NK-92 (cell line): ENCODE measurements around the gene THAP9.

ENCODE experiments used
- DNase-seq: peaks from one replicate; lab custom pipeline; 2025; ENCODE audit not compliant: unreplicated experiment; lab: John Stamatoyannopoulos, UW

Gene THAP9

DNA sequence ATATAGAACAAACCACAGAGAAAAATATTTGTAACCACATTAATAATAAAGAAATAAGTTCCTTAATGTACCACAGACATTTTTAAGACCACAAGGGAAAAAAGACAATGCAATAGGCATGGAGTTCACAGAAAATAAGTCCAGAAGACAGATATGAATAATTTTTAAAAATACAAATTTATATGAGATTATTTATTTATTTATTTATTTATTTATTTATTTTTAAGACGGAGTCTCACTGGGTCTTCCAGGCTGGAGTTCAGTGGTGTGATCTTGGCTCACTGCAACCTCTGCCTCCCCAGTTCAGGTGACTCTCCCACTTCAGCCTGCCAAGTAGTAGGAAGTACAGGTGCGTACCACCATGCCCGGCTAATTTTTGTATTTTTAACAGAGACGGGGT lies 53.7 kb downstream of the THAP9 start:
- no peak for DNase-seq

DNA sequence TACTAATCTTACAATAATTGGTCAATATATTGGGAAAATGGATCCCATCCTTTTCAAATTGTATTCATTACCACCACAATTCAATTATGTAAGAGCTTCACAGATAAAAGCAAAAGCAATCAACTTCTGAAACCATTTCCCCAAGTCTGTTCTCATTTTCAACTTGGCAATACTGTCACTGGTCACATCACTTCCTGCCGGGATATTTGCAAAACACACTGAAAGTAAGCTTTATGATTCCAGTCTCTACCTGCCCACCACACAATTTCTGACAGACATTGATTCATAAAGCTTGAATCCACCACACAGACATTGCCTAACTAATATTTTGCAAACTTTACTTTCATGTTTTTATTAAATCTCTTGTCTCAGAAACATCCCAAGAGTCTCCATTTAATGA lies 56.5 kb downstream of the THAP9 start:
- no peak for DNase-seq

DNA sequence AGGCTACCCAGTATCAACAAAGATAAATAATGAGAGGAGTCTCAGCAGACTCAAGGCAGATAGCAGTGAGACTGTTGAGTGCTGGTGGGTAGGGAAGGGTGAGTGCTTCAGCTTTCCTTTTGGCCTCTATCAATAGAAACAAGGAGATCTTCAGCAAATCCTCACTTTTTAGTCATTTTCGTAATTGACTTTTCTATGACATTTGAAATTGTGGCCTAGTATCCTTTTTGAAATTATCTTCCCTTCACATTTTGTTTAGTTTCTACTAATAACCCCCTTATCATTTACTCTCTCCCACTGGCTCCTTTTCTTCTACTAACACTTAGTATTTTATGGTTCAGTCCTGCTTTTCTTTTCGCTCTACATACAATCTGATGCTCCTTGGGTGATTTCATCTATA lies 65.2 kb downstream of the THAP9 start:
- no peak for DNase-seq

DNA sequence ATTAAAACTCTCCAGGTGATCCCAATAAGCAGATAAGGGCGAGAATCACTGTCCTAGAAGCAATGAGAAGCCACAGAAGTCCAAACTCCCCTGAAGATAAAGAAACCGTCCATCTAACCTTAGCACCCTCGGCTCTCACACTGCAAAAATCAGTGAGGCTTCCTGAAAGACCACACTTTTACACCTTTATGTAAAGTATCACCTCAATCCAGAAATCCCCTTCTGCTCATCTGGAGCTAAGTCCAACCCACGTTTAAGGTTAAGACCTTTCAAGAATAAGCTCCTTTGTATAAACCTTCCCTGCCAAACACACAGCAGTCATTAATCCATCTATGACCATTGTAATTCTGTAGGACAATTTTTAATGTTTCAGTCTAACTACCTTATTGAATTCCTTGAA lies 68.4 kb downstream of the THAP9 start:
- no peak for DNase-seq

DNA sequence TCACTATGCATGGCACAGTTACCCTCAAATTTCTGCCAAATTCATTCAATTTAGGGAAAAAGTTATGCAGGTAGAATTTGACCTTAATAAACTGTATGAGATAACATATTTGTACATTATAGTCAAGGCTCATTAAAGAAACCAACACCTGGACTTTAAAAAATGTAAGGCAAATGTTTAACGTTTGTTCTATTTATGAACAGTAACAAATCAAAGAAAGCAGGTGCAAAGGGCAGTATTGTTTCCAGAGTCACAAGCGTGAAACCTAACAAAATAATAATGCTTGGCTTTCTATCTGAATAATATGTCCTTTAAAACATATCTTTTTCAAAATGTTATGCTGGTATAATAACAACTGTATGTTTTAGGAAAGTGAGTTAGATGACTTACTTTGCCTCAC lies 68.9 kb downstream of the THAP9 start:
- no peak for DNase-seq
